HK-2 (cell line): Measurements from ENCODE around the gene HOXD9.

Experiments
- DNase-seq: peaks from one replicate; pipeline ENCODE4 v3.0.0-alpha.2; 2018; ENCODE audit not compliant: unreplicated experiment

The HOXD9 gene

GRCh38 chr2:176124110-176124946, 1.8 kb downstream of the HOXD9 start:
- DNase-seq, result no peak

GRCh38 chr2:176124947-176125771, 2.6 kb downstream of the HOXD9 start:
- no peak for DNase-seq

- DNase-seq, result no peak
Observed at GRCh38 chr2:176125772-176126054, 3.2 kb downstream of the HOXD9 start.

GRCh38 chr2:176126929-176127773, 4.6 kb downstream of the HOXD9 start:
- DNase-seq, result peak; percentile 60

- DNase-seq, result no peak
Observed at GRCh38 chr2:176127774-176128072, 5.2 kb downstream of the HOXD9 start.

GRCh38 chr2:176128172-176128981, 5.9 kb downstream of the HOXD9 start:
- no peak for DNase-seq

- peak; percentile 71 for DNase-seq
Observed at GRCh38 chr2:176128982-176129796, 6.7 kb downstream of the HOXD9 start, which contains the start of gene HOXD8. Gene HOXD8 (plus strand): TSS chr2:176129705. CDS start chr2:176130367, 662 bp downstream.

GRCh38 chr2:176129813-176130146, 7.3 kb downstream of the HOXD9 start:
- DNase-seq, result peak; percentile 51

- DNase-seq, result peak; percentile 41
Observed at GRCh38 chr2:176130147-176130956, 7.8 kb downstream of the HOXD9 start.

- no peak for DNase-seq
Observed at GRCh38 chr2:176130957-176131847, 8.7 kb downstream of the HOXD9 start.

- no peak for DNase-seq
Observed at GRCh38 chr2:176131848-176132158, 9.3 kb downstream of the HOXD9 start.

- no peak for DNase-seq
Observed at GRCh38 chr2:176132205-176133171, 10.0 kb downstream of the HOXD9 start.

- no peak for DNase-seq
Observed at GRCh38 chr2:176133389-176133788, 10.9 kb downstream of the HOXD9 start.

GRCh38 chr2:176134035-176134434, 11.5 kb downstream of the HOXD9 start:
- DNase-seq, result no peak

GRCh38 chr2:176135035-176135440, 12.5 kb downstream of the HOXD9 start:
- no peak for DNase-seq

GRCh38 chr2:176136374-176137251, 14.1 kb downstream of the HOXD9 start:
- DNase-seq, result peak; percentile 46

- DNase-seq, result no peak
Observed at GRCh38 chr2:176137252-176137580, 14.7 kb downstream of the HOXD9 start.
